ENCODE data around the gene NPTN.
"Not testable (repeated sequence)": the region's sequence is repeated elsewhere in the genome, so short reads cannot be mapped to it uniquely, and the experiment has no call there.

The NPTN gene

DNA sequence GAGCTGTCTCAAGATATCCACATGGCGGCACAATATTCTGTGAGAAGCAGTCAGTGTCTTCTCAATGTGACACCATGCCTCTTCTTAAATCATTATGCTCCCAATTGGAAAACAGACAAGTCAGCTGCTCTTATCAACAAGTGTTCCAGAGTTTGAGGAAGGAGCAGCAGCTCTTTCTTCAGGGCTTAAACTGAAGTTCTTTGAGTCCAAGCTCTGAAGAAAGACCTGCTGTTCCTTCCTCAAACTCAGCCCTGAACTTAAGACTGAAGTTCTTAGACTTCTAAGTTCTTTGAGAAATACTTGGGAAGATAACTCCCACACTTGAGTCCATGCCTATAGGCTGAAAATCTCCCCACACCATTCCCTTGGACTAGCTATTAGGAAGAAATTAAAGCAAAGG is 43.4 kb downstream of the NPTN start:
- Histone ChIP-seq H2AFZ (ENCODE audit: low read length, unreplicated experiment) (no peak overlapping the region), H3K27me3 (ENCODE audit: insufficient read depth, low read length) (no peaks in the 10 kb centered on the region), H3K79me2 (ENCODE audit: control insufficient read depth, insufficient read depth, low read length, unreplicated experiment) (peaks cover 34% of the 10 kb centered on the region), H3K36me3 (ENCODE audit: insufficient read depth, low read length) (peaks cover 35% of the 10 kb centered on the region), H3K4me1 (ENCODE audit: control insufficient read depth, insufficient read depth, low read length, unreplicated experiment) (no peaks in the 10 kb centered on the region), H3K27ac (ENCODE audit: low read depth, low read length) (no peak overlapping the region), H3K4me3 (ENCODE audit: low read depth, low read length) (no peak overlapping the region)

DNA sequence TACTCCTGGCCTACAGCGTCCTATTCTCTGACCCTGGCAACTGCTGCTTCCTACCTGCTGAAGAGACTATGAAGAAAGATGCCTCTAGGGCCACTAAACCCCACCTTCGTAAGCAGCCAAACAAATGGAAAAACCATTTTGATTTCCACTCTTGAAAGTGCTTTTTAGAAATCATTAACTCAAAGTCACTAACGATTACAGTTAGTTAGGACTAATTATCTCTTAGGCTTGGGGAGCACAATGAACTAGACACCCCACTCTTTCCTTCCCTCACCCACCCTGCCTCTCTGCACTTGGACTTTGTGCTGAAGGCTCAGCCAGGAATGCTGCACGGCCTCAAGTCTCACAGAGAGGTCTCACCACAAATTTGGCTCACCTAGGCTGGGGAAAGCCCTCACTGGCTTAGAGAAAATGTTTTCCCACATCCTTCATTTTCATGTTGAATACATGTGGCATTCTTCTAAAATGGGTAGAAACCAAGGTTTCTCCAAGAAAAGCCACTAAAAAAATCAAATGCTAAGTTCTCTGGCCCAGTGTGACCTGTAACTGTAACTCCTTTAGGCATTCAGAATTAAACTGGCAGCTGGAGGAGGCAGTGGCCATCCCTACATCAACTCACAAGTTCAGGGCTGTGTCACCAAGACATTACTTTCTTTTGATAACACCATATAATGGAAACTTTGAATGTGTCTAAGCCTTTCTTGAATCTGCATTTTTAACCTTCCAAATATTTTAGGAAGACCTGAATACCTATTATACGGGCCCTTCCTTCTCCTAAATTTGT is 47.1 kb downstream of the NPTN start:
- no peaks in the 10 kb centered on the region for H3K27me3 ChIP-seq (ENCODE audit: insufficient read depth, low read length)
- no peak overlapping the region for H2AFZ ChIP-seq (ENCODE audit: low read length, unreplicated experiment)
- H3K36me3 ChIP-seq (ENCODE audit: insufficient read depth, low read length), result peaks cover 38% of the 10 kb centered on the region
- H3K79me2 ChIP-seq (ENCODE audit: control insufficient read depth, insufficient read depth, low read length, unreplicated experiment), result no peaks in the 10 kb centered on the region
- no peak overlapping the region for H3K4me3 ChIP-seq (ENCODE audit: low read depth, low read length)
- no peaks in the 10 kb centered on the region for H3K4me1 ChIP-seq (ENCODE audit: control insufficient read depth, insufficient read depth, low read length, unreplicated experiment)
- no peak overlapping the region for H3K27ac ChIP-seq (ENCODE audit: low read depth, low read length)

DNA sequence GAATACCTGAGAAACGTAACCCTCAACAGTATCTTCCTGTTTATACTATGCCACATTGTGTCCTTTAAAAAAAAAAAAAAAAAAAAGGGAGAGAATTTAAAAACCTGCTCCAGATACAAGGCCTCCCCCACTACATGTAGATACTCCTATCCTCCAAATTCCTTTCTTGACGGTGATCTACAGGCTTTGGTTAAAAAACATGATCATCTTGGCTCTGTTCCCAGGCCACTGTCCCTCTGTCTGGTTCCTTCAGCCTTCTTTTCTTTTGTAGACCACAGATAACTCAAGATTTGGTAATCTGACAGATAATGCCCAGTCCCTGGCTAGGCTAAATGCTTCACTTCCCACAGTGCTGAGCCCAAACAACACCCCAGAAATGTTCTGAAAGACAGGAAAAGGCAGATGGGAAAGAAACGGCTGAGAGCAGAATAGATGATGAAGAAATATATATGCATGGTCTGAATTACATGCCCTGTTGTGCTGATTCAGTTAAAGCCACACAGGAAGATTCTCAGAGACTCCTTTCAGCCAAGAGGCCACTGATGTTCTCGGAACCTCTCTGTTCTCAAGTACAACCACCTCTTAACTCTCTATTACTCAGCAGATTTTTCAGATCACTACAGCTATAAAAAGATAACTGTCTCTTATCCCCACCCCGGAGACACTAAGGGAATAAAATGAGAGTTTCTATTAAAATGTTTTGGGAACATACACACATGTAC is 48.3 kb downstream of the NPTN start:
- H3K27me3 ChIP-seq (ENCODE audit: insufficient read depth, low read length), result no peaks in the 10 kb centered on the region
- H2AFZ ChIP-seq (ENCODE audit: low read length, unreplicated experiment), result no peak overlapping the region
- no peak overlapping the region for H3K27ac ChIP-seq (ENCODE audit: low read depth, low read length)
- H3K36me3 ChIP-seq (ENCODE audit: insufficient read depth, low read length), result peaks cover 34% of the 10 kb centered on the region
- no peaks in the 10 kb centered on the region for H3K79me2 ChIP-seq (ENCODE audit: control insufficient read depth, insufficient read depth, low read length, unreplicated experiment)
- H3K4me3 ChIP-seq (ENCODE audit: low read depth, low read length), result no peak overlapping the region
- H3K4me1 ChIP-seq (ENCODE audit: control insufficient read depth, insufficient read depth, low read length, unreplicated experiment), result no peaks in the 10 kb centered on the region

DNA sequence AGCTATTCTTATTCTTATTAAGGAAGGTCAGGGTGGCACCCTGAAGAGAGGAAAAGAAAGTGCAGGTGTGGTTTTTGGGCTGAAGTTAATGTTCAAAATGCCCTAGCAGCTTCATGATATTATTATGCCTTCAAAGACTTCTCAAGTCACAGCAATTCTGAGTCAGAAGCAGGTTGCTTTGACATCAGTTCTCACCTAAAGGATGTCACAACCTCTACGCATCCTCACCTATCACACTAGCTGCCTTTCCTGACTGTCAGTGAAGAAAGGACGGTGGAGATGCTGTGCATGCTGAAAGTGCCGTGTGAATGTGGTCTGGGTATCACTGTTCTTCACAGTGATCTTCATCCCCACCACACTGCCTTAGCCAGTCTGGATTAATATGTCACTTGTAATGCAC is 49.6 kb downstream of the NPTN start:
- H3K4me1 ChIP-seq (ENCODE audit: control insufficient read depth, insufficient read depth, low read length, unreplicated experiment), result no peaks in the 10 kb centered on the region
- H3K27me3 ChIP-seq (ENCODE audit: insufficient read depth, low read length), result no peaks in the 10 kb centered on the region
- no peak overlapping the region for H2AFZ ChIP-seq (ENCODE audit: low read length, unreplicated experiment)
- H3K27ac ChIP-seq (ENCODE audit: low read depth, low read length), result no peak overlapping the region
- H3K4me3 ChIP-seq (ENCODE audit: low read depth, low read length), result no peak overlapping the region
- H3K79me2 ChIP-seq (ENCODE audit: control insufficient read depth, insufficient read depth, low read length, unreplicated experiment), result no peaks in the 10 kb centered on the region
- peaks cover 27% of the 10 kb centered on the region for H3K36me3 ChIP-seq (ENCODE audit: insufficient read depth, low read length)

DNA sequence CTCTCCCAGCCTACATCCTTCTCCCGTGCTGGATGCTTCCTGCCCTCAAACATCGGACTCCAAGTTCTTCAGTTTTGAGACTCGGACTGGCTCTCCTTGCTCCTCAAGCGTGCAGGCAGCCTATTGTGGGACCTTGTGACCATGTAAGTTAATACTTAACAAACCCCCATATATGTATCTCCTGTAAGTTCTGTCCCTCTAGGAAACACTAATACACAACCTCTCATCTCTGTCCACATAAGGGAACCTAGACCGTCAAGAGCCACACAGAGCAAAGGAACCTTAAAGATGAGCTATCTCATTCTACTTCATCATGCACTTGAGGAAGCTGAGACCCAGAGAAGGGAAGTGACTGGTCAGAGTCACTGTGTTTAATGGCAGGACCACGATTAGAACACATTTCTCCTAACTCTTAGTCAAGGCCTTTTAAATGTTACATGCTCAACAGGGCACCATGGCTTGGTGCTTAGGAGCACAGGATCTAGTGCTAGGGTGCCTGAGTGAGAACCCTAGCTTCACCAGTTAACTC is 50.3 kb downstream of the NPTN start:
- Histone ChIP-seq H3K79me2 (ENCODE audit: control insufficient read depth, insufficient read depth, low read length, unreplicated experiment) (no peaks in the 10 kb centered on the region), H3K4me1 (ENCODE audit: control insufficient read depth, insufficient read depth, low read length, unreplicated experiment) (no peaks in the 10 kb centered on the region), H3K36me3 (ENCODE audit: insufficient read depth, low read length) (peaks cover 30% of the 10 kb centered on the region)

DNA sequence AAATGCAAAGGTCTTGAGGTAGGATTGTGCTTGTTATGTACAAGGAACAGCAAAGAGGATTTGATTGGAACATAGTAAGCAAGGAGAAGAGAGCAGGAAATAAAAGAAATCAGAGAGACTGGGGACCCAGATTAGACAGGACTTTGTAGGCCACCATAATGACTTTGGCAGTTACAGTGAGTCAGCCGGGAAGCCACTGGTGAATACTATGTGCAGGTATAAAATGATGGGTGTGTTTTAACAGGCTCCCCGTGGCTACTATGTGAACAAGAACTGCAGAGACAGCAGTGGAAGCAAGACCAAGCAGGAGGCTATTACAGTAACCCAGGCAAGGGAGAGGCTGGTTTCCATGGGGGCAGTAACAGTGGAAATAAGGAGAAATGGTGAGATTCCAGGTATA is 55.2 kb downstream of the NPTN start:
- Histone ChIP-seq H3K27me3 (ENCODE audit: insufficient read depth, low read length) (no peaks in the 10 kb centered on the region), H3K79me2 (ENCODE audit: control insufficient read depth, insufficient read depth, low read length, unreplicated experiment) (no peaks in the 10 kb centered on the region), H3K27ac (ENCODE audit: low read depth, low read length) (no peak overlapping the region), H3K4me3 (ENCODE audit: low read depth, low read length) (no peak overlapping the region), H3K4me1 (ENCODE audit: control insufficient read depth, insufficient read depth, low read length, unreplicated experiment) (no peaks in the 10 kb centered on the region), H3K36me3 (ENCODE audit: insufficient read depth, low read length) (peaks cover 9% of the 10 kb centered on the region; the same call in 1 of the 2 replicates), H2AFZ (ENCODE audit: low read length, unreplicated experiment) (no peak overlapping the region)

More for the DNA sequence above, 50.3 kb downstream of the NPTN start:
- no peaks in the 10 kb centered on the region for H3K27me3 ChIP-seq (ENCODE audit: insufficient read depth, low read length)
- no peak overlapping the region for H2AFZ ChIP-seq (ENCODE audit: low read length, unreplicated experiment)
- no peak overlapping the region for H3K4me3 ChIP-seq (ENCODE audit: low read depth, low read length)
- no peak overlapping the region for H3K27ac ChIP-seq (ENCODE audit: low read depth, low read length)

DNA sequence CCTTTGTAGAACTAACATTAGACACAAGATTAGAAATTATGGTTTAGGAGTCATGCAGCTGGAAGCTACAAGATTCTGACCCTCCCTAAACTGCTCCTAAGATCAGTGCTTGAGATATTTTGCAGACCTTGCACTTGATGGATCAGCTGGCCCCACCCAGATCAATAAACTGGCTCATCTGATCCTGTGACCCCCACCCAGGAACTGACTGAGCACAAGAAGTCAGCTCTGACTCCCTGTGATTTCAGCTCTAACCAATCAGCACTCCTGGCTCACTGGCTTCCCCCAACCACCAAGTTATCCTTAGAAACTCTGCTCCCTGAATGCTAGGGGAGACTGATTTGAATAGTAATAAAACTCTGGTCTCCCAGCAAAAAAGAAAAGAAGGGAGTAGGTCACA is 55.6 kb downstream of the NPTN start:
- H2AFZ ChIP-seq (ENCODE audit: low read length, unreplicated experiment); H3K27ac ChIP-seq (ENCODE audit: low read depth, low read length); H3K4me3 ChIP-seq (ENCODE audit: low read depth, low read length); H3K36me3 ChIP-seq (ENCODE audit: insufficient read depth, low read length); H3K79me2 ChIP-seq (ENCODE audit: control insufficient read depth, insufficient read depth, low read length, unreplicated experiment); H3K4me1 ChIP-seq (ENCODE audit: control insufficient read depth, insufficient read depth, low read length, unreplicated experiment); H3K27me3 ChIP-seq (ENCODE audit: insufficient read depth, low read length): not testable (repeated sequence)

DNA sequence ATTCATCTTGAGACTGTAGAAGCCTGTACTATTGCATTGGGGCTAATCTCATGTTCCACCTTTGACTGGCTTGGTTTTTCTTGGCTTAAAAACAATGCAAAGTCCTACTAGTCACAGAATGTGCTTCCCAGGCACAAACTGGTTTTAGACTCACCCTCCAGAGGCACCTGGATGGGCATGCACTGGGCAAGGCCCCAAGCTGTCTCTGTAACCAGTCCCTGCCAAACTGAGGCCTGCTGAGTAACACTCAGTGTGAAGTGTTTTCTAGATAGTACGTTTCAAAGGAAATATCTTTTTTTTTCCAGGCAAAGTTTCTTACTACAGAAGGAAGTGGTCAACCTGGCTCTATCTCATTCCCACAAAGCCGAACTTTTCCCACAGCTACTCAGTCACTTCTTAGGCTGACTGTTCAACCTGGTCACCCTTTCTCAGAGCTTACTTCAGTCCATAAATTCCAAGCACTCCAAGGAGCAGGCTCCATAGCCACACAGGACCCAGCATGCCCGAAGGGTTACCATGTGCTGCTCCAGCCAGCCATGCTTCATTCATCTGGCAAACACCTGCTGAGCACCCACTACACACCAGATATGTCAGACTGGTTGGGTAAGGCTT is 57.4 kb downstream of the NPTN start:
- Histone ChIP-seq H3K27me3 (ENCODE audit: insufficient read depth, low read length) (no peaks in the 10 kb centered on the region), H2AFZ (ENCODE audit: low read length, unreplicated experiment) (no peak overlapping the region), H3K27ac (ENCODE audit: low read depth, low read length) (no peak overlapping the region), H3K36me3 (ENCODE audit: insufficient read depth, low read length) (peaks cover 4% of the 10 kb centered on the region; the same call in 1 of the 2 replicates), H3K79me2 (ENCODE audit: control insufficient read depth, insufficient read depth, low read length, unreplicated experiment) (no peaks in the 10 kb centered on the region), H3K4me1 (ENCODE audit: control insufficient read depth, insufficient read depth, low read length, unreplicated experiment) (no peaks in the 10 kb centered on the region), H3K4me3 (ENCODE audit: low read depth, low read length) (no peak overlapping the region)

DNA sequence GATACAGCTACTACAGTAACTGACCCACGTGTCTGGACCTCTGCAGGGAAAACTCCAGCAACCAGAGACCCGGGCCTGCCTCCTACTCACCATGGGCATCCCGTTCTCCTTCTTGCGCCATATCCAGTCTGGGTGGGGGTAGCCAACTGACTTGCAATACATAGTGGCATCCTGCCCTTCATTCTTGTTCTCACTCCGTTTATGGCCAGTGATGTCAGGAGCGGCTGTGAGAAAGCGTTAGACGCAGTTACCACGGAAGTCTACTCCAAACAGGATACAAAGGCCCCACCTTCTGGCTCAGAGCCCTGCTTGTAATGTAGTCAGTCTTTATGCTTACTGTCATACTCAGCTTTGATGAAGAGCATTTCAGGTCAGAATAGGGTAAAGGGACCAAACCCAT is 59.6 kb downstream of the NPTN start:
- H3K4me3 ChIP-seq (ENCODE audit: low read depth, low read length), result no peak overlapping the region
- H3K4me1 ChIP-seq (ENCODE audit: control insufficient read depth, insufficient read depth, low read length, unreplicated experiment), result no peaks in the 10 kb centered on the region
- peaks cover 12% of the 10 kb centered on the region; the same call in 1 of the 2 replicates for H3K36me3 ChIP-seq (ENCODE audit: insufficient read depth, low read length)
- H3K27me3 ChIP-seq (ENCODE audit: insufficient read depth, low read length), result no peaks in the 10 kb centered on the region
- H3K79me2 ChIP-seq (ENCODE audit: control insufficient read depth, insufficient read depth, low read length, unreplicated experiment), result no peaks in the 10 kb centered on the region
- no peak overlapping the region for H3K27ac ChIP-seq (ENCODE audit: low read depth, low read length)
- H2AFZ ChIP-seq (ENCODE audit: low read length, unreplicated experiment), result no peak overlapping the region

DNA sequence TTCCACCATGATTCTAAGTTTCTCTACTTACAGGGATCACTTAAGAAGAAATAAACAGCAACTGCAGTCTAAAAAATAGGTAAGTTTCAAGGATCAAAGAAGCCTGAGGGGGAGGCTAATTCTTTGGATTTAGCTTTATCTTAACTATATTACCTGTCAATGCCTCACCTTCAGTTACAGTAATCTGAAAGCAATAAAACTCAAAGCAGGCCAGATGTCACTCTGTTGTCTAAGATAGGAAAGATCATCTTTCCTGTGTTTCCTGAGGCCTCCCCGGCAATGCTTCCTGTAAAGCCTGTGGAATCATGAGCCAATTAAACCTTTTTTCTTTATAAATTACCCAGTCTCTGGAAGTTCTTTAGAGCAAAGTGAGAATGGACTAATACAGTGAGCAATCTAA is 60.2 kb downstream of the NPTN start:
- Histone ChIP-seq H2AFZ (ENCODE audit: low read length, unreplicated experiment) (no peak overlapping the region), H3K36me3 (ENCODE audit: insufficient read depth, low read length) (peaks cover 10% of the 10 kb centered on the region; the same call in 1 of the 2 replicates), H3K4me3 (ENCODE audit: low read depth, low read length) (no peak overlapping the region), H3K27ac (ENCODE audit: low read depth, low read length) (no peak overlapping the region), H3K27me3 (ENCODE audit: insufficient read depth, low read length) (no peaks in the 10 kb centered on the region), H3K4me1 (ENCODE audit: control insufficient read depth, insufficient read depth, low read length, unreplicated experiment) (no peaks in the 10 kb centered on the region), H3K79me2 (ENCODE audit: control insufficient read depth, insufficient read depth, low read length, unreplicated experiment) (no peaks in the 10 kb centered on the region)
